Placental epithelial cell (primary cell): ENCODE results near the gene GNG12. TPM values are rescaled to one million over a fixed set of nuclear protein-coding genes. Genes with fewer than 3 reads are reported as not detected.

ENCODE experiments used
- small RNA-seq: library from RNA; depleted of rRNA; stranded (forward); fragments of <200 nt; gene quantifications from one replicate; pipeline ENCODE3, GENCODE V24; 2012
- total RNA-seq: library from RNA; depleted of rRNA; stranded (reverse); fragments of >200 nt; gene quantifications from 2 replicates; pipeline ENCODE4 v1.2.3, GENCODE V29; 2012

The GNG12 gene
- total RNA-seq = 45.9 and 99.9 TPM in 2 replicates

DNA sequence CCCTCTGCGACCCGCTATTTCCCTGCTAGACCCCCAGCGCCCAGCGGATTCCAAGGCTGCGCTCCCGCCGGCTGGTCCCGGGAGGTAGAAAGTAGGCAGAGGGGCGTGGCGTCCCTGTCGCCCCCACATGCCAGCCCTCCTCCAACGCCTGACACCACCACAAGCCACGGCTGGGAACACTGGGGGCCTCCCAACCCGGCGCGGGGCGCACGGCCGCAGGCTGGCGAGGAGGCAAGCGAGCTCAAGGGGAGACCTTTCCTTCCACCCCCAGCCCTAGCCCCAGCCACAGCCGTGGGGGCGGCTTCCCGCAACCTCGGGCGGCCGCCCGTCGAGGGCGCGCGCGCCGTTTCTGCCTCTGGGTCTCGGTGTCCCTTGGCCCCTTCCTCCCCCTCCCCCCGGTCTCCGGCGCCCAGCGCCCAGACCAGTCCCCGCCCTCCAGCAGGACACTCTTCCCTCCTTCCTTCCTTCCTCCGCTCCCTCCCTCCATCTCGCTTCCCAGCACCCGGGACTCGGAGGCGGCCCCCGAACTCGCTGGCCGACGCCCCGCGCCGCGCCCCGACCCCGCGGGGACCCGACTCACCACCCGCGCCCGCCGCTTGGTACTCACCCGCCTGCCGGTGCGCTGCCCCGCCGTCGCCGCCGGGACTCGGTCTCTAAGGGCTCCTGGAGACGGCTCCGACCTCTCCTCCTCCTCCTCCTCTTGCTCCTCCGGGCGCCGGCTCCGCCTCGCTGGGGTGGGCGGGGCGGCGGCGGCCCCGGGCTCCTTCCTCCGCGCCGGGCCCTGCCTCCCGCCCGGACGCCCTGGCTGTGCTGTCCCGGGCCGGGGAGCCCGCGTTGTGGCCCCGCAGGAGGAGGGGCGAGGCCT lies at the start of gene GNG12:
TSS of gene GNG12 (minus strand) at position 731 of the 865 bp plus-strand sequence. CDS start 125,781 bp downstream, outside the sequence.

DNA sequence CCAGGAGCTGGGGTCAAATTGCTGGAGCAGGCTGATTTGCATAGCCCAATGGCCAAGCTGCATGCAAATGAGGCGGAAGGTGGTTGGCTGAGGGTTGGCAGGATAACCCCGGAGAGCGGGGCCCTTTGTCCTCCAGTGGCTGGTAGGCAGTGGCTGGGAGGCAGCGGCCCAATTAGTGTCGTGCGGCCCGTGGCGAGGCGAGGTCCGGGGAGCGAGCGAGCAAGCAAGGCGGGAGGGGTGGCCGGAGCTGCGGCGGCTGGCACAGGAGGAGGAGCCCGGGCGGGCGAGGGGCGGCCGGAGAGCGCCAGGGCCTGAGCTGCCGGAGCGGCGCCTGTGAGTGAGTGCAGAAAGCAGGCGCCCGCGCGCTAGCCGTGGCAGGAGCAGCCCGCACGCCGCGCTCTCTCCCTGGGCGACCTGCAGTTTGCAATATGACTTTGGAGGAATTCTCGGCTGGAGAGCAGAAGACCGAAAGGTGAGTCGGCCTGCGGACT lies 148.2 kb downstream of the GNG12 start, which contains the start of gene GADD45A:
TSS of gene GADD45A (plus strand) at position 135 of the 491 bp plus-strand sequence. CDS start at position 429, 294 bp downstream.

Small RNA genes within 50 kb of the gene (small RNA-seq; reads per million reads assigned to genes)
- gene RN7SL392P (not detected), gene RNU7-80P (not detected)

Other genes with a start within 250 kb of the GNG12 start
- 43.2 and 45.1 TPM in 2 replicates for gene GADD45A, start 148.3 kb downstream of the GNG12 start, total RNA-seq
- not detected in 2 replicates for gene DIRAS3, start 217.2 kb upstream of the GNG12 start, total RNA-seq